IMR-90 (cell line): ENCODE measurements around the gene LRTM1. TPM values are rescaled to one million over a fixed set of nuclear protein-coding genes. Genes with fewer than 3 reads are reported as not detected.
A peak's percentile ranks its signal among the peaks of the same experiment; 100 is the strongest.

Source experiments
- ATAC-seq: fragments of 200-7000 bp; cut with Tn5 transposase; 2 replicates; pipeline ENCODE4 v1.9.1; 2020; ENCODE audit warnings: low read depth, mild to moderate bottlenecking, moderate library complexity
- BruUV-seq: library from RNA; stranded (reverse); fragments of 400-500 nt; replicated peaks from 2 replicates; lab custom pipeline; 2021; lab: Mats Ljungman, UMichigan
- CTCF ChIA-PET: fragments of 300-600 bp; formaldehyde crosslinking; extraction: SDS; loops from one replicate; lab custom pipeline; 2021; ENCODE audit warnings: antibody characterized with exemption; lab: Yijun Ruan, JAX
- POLR2A ChIA-PET: fragments of 300-600 bp; sonication (Branson Sonifier 250); formaldehyde crosslinking; loops from one replicate; lab custom pipeline; 2022; ENCODE audit warnings: antibody characterized with exemption; ENCODE audit not compliant: unreplicated experiment; lab: Charles Lee
- DNase-seq: peaks from one replicate; pipeline ENCODE4 v3.0.0; 2013
- H2AFZ ChIP-seq: replicated peaks from 2 replicates; pipeline ENCODE3; 2013; ENCODE audit warnings: low read length, mild to moderate bottlenecking; ENCODE audit not compliant: poor library complexity
- H2AK5ac ChIP-seq: 2 replicates; pipeline ENCODE4 v1.6.1; 2013; ENCODE audit warnings: low read depth, low read length, inconsistent platforms
- H2AK9ac ChIP-seq: replicated peaks from 2 replicates; pipeline ENCODE3; 2013; ENCODE audit warnings: mild to moderate bottlenecking, low read depth, low read length, moderate library complexity; ENCODE audit not compliant: poor library complexity
- H2BK120ac ChIP-seq: 2 replicates; pipeline ENCODE4 v1.6.1; 2013; ENCODE audit warnings: low read depth, low read length, inconsistent platforms
- H2BK15ac ChIP-seq: 3 replicates; pipeline ENCODE4 v1.6.1; 2013; ENCODE audit warnings: low read depth, low read length, inconsistent platforms
- H2BK20ac ChIP-seq: 2 replicates; pipeline ENCODE4 v1.6.1; 2013; ENCODE audit warnings: low read depth, mild to moderate bottlenecking, inconsistent platforms, low read length, moderate library complexity
- H2BK5ac ChIP-seq: 2 replicates; pipeline ENCODE4 v1.6.1; 2013; ENCODE audit warnings: mild to moderate bottlenecking, low read depth, low read length, inconsistent platforms; ENCODE audit not compliant: poor library complexity, severe bottlenecking
- H3K14ac ChIP-seq: replicated peaks from 2 replicates; pipeline ENCODE4 v1.6.1; 2013; ENCODE audit warnings: low read depth, low read length, inconsistent platforms
- H3K18ac ChIP-seq: 2 replicates; pipeline ENCODE4 v1.6.1; 2013; ENCODE audit warnings: low read depth, low read length, control low read depth
- H3K23ac ChIP-seq: 2 replicates; pipeline ENCODE4 v1.6.1; 2013; ENCODE audit warnings: low read depth, low read length, inconsistent platforms
- H3K27ac ChIP-seq: 2 replicates; pipeline ENCODE4 v1.5.1; 2013; ENCODE audit warnings: mild to moderate bottlenecking, control low read depth, low read length; ENCODE audit not compliant: insufficient read depth
- H3K27me3 ChIP-seq: 2 replicates; pipeline ENCODE4 v1.6.1; 2013; ENCODE audit warnings: low read length; ENCODE audit not compliant: control insufficient read depth, insufficient read depth
- H3K36me3 ChIP-seq: 2 replicates; pipeline ENCODE4 v1.6.1; 2013; ENCODE audit warnings: low read length, mixed read lengths; ENCODE audit not compliant: control insufficient read depth, insufficient read depth
- H3K4ac ChIP-seq: 2 replicates; pipeline ENCODE4 v1.6.1; 2013; ENCODE audit warnings: low read depth, low read length, inconsistent platforms
- H3K4me1 ChIP-seq: 2 replicates; pipeline ENCODE4 v1.6.1; 2013; ENCODE audit warnings: low read length, mixed read lengths; ENCODE audit not compliant: control insufficient read depth, insufficient read depth
- H3K4me2 ChIP-seq: 2 replicates; pipeline ENCODE4 v1.6.1; 2013; ENCODE audit warnings: low read depth, mild to moderate bottlenecking, control low read depth, low read length, moderate library complexity
- H3K4me3 ChIP-seq: 2 replicates; pipeline ENCODE4 v1.5.1; 2013; ENCODE audit warnings: low read depth, mild to moderate bottlenecking, control low read depth, low read length, moderate library complexity; ENCODE audit not compliant: insufficient read depth
- H3K56ac ChIP-seq: 2 replicates; pipeline ENCODE4 v1.6.1; 2013; ENCODE audit warnings: low read length, inconsistent platforms; ENCODE audit not compliant: insufficient read depth; ENCODE audit errors: extremely low read depth
- H3K79me1 ChIP-seq, 2 experiments: 2 replicates each; pipeline ENCODE4 v1.6.1; 2013; ENCODE audit warnings: low read length in 2 of 2, inconsistent platforms in 1 of 2, low read depth in 1 of 2
- H3K9ac ChIP-seq: 2 replicates; pipeline ENCODE4 v1.6.1; 2013; ENCODE audit warnings: low read depth, low read length, control low read depth
- H3K9me1 ChIP-seq: 2 replicates; pipeline ENCODE4 v1.6.1; 2013; ENCODE audit warnings: low read length, inconsistent platforms; ENCODE audit not compliant: insufficient read depth
- H3K9me3 ChIP-seq: 2 replicates; pipeline ENCODE4 v1.6.1; 2013; ENCODE audit warnings: low read length; ENCODE audit not compliant: control insufficient read depth, insufficient read depth
- H4K20me1 ChIP-seq: 2 replicates; pipeline ENCODE4 v1.6.1; 2013; ENCODE audit warnings: low read length, inconsistent platforms; ENCODE audit not compliant: insufficient read depth
- H4K5ac ChIP-seq: 2 replicates; pipeline ENCODE4 v1.6.1; 2013; ENCODE audit warnings: mild to moderate bottlenecking, low read depth, low read length, control low read depth
- H4K8ac ChIP-seq, 2 experiments: 2 replicates each; pipeline ENCODE4 v1.6.1; 2013; ENCODE audit warnings: low read depth in 2 of 2, low read length in 2 of 2, control low read depth in 1 of 2, inconsistent platforms in 1 of 2
- H4K91ac ChIP-seq: 2 replicates; pipeline ENCODE4 v1.6.1; 2013; ENCODE audit warnings: low read depth, low read length, inconsistent platforms; ENCODE audit not compliant: insufficient read depth
- BHLHE40 ChIP-seq: fragments of 150-350 bp; IDR thresholded peaks from 2 replicates; pipeline ENCODE4 v1.6.1; 2016; ENCODE audit warnings: mild to moderate bottlenecking, low read depth, low read length
- CEBPB ChIP-seq: IDR thresholded peaks from 2 replicates; pipeline ENCODE4 v1.6.1; 2012; ENCODE audit warnings: low read depth, low read length, improper control_type of control experiment
- CHD1 ChIP-seq: IDR thresholded peaks from 2 replicates; pipeline ENCODE4 v1.6.1; 2012; ENCODE audit warnings: low read depth, low read length, improper control_type of control experiment
- FOS ChIP-seq: fragments of 150-350 bp; IDR thresholded peaks from 2 replicates; pipeline ENCODE4 v1.6.1; 2016; ENCODE audit warnings: low read depth, low read length
- MAFK ChIP-seq: IDR thresholded peaks from 2 replicates; pipeline ENCODE4 v1.6.1; 2012; ENCODE audit warnings: low read depth, low read length, improper control_type of control experiment
- MAZ ChIP-seq: IDR thresholded peaks from 2 replicates; pipeline ENCODE4 v1.6.1; 2012; ENCODE audit warnings: low read depth, mild to moderate bottlenecking, low read length, improper control_type of control experiment, moderate library complexity, borderline replicate concordance
- MXI1 ChIP-seq: IDR thresholded peaks from 2 replicates; pipeline ENCODE4 v1.6.1; 2012; ENCODE audit warnings: low read depth, mild to moderate bottlenecking, low read length, moderate library complexity, borderline replicate concordance
- NFE2L2 ChIP-seq: fragments of 150-350 bp; IDR thresholded peaks from 2 replicates; pipeline ENCODE4 v1.6.1; 2016; ENCODE audit warnings: low read depth, mild to moderate bottlenecking, low read length
- POLR2A ChIP-seq: IDR thresholded peaks from 2 replicates; pipeline ENCODE4 v1.6.1; 2012; ENCODE audit warnings: mild to moderate bottlenecking, low read depth, low read length
- RAD21 ChIP-seq: IDR thresholded peaks from 2 replicates; pipeline ENCODE4 v1.6.1; 2012; ENCODE audit warnings: low read length, improper control_type of control experiment
- RCOR1 ChIP-seq: IDR thresholded peaks from 2 replicates; pipeline ENCODE4 v1.6.1; 2012; ENCODE audit warnings: mild to moderate bottlenecking, low read length, improper control_type of control experiment; ENCODE audit not compliant: insufficient replicate concordance
- RFX5 ChIP-seq: IDR thresholded peaks from 2 replicates; pipeline ENCODE4 v1.8.0; 2012; ENCODE audit warnings: low read depth, mild to moderate bottlenecking, low read length, moderate library complexity
- SMC3 ChIP-seq: fragments of 150-350 bp; IDR thresholded peaks from 2 replicates; pipeline ENCODE4 v1.6.1; 2016; ENCODE audit warnings: low read depth, mild to moderate bottlenecking, antibody characterized with exemption, low read length, moderate library complexity
- USF2 ChIP-seq: fragments of 150-350 bp; IDR thresholded peaks from 2 replicates; pipeline ENCODE4 v1.6.1; 2017; ENCODE audit warnings: mild to moderate bottlenecking, antibody characterized with exemption, low read length, low read depth
- WGBS, 2 experiments: methylation state at CpG; one replicate each; pipeline versions ENCODE4 v1.1.5 to v1.1.7; 2013; ENCODE audit warnings: missing lambda C conversion rate in 2 of 2; ENCODE audit not compliant: insufficient read length in 1 of 2; ENCODE audit errors: extremely low coverage in 2 of 2; 5-methylcytosine and 5-hydroxymethylcytosine counted together
- dilution Hi-C: fragments of 300-500 bp; cut with HindIII; formaldehyde crosslinking; loops from one replicate; pipeline ENCODE4 v1.14.3; 2018; ENCODE audit warnings: low sequenced_read_pairs; ENCODE audit not compliant: unreplicated experiment
- in situ Hi-C: fragments of 300-500 bp; cut with MboI; formaldehyde crosslinking; loops from 3 replicates; pipeline ENCODE4 v1.14.3; 2019; ENCODE audit warnings: low sequenced_read_pairs, inconsistent platforms, mixed read lengths
- intact Hi-C: fragments of 100-400 bp; cut with micrococcal nuclease; formaldehyde crosslinking; loops from 2 replicates; pipeline ENCODE4 v1.10.0; 2022
- polyA plus RNA-seq, 3 experiments: library from polyadenylated mRNA; depleted of rRNA; stranded (reverse); fragments of >200 nt; gene quantifications; 2 replicates each; pipeline ENCODE4 v1.2.3, GENCODE V29; 2012; ENCODE audit warnings: low replicate concordance in 1 of 3
- total RNA-seq: library from RNA; depleted of rRNA; stranded (reverse); fragments of >200 nt; gene quantifications from 2 replicates; pipeline ENCODE4 v1.2.3, GENCODE V29; 2012
- TF ChIP-seq, protein P1 (sequence below): conservative IDR thresholded peaks from 2 replicates; pipeline ENCODE4 v1.5.1; 2012; ENCODE audit warnings: mild to moderate bottlenecking, low read depth, low read length, improper control_type of control experiment
- TF ChIP-seq, protein P2 (sequence below): fragments of 150-350 bp; IDR thresholded peaks from 2 replicates; pipeline ENCODE4 v1.6.1; 2016; ENCODE audit warnings: low read depth, mild to moderate bottlenecking, low read length, moderate library complexity, borderline replicate concordance

The LRTM1 gene
- total and polyA plus RNA-seq, 2 of the 4 experiments (the other 2 are of a cell fraction): not detected

GRCh38 chr3:54954521-54954920 is 26.7 kb upstream of the LRTM1 start:
- H2BK120ac ChIP-seq: peak overlapping the region; percentile 98
- peak overlapping the region; percentile 81 for H3K27ac ChIP-seq
- WGBS, 2 experiments: no CpG with 5 or more reads among the region's 5 CpGs
- H3K79me1 ChIP-seq: peaks cover 5 to 25% of the 10 kb centered on the region in 2 experiments; a peak in 3 of 4 replicates
- peak overlapping the region; percentile 32; the same call in 1 of the 2 replicates for H3K4me2 ChIP-seq
- H2AK9ac ChIP-seq: peak overlapping the region; percentile 87
- H3K36me3 ChIP-seq: no peaks in the 10 kb centered on the region
- peak overlapping the region; percentile 79 for H4K8ac ChIP-seq
- peaks cover 19% of the 10 kb centered on the region for H3K4me1 ChIP-seq
- H3K9me1 ChIP-seq: peaks cover 28% of the 10 kb centered on the region
- peak overlapping the region; percentile 98 for H4K91ac ChIP-seq
- H2AK5ac ChIP-seq: peak overlapping the region; percentile 98
- H3K9ac ChIP-seq: peak overlapping the region; percentile 64
- H3K4me3 ChIP-seq: no peak overlapping the region
- intact Hi-C loops: loop anchor here (2.0 to 5.0 kb wide), 6 partner anchors 44 to 943 kb away; no protein-coding TSS in a partner anchor
- BruUV-seq: no TSS peak
- peak overlapping the region; percentile 96 for H2BK20ac ChIP-seq
- ATAC-seq (no peak), DNase-seq (no peak)
- H3K4ac ChIP-seq: peak overlapping the region; percentile 97
- no peak for TF ChIP-seq FOS
- TF ChIP-seq SMC3: no peak
- TF ChIP-seq, protein P1, sequence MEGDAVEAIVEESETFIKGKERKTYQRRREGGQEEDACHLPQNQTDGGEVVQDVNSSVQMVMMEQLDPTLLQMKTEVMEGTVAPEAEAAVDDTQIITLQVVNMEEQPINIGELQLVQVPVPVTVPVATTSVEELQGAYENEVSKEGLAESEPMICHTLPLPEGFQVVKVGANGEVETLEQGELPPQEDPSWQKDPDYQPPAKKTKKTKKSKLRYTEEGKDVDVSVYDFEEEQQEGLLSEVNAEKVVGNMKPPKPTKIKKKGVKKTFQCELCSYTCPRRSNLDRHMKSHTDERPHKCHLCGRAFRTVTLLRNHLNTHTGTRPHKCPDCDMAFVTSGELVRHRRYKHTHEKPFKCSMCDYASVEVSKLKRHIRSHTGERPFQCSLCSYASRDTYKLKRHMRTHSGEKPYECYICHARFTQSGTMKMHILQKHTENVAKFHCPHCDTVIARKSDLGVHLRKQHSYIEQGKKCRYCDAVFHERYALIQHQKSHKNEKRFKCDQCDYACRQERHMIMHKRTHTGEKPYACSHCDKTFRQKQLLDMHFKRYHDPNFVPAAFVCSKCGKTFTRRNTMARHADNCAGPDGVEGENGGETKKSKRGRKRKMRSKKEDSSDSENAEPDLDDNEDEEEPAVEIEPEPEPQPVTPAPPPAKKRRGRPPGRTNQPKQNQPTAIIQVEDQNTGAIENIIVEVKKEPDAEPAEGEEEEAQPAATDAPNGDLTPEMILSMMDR: no peak
- TF ChIP-seq CEBPB: no peak
- TF ChIP-seq BHLHE40: no peak
- TF ChIP-seq USF2: no peak
- TF ChIP-seq NFE2L2: no peak
- TF ChIP-seq RFX5: no peak
- TF ChIP-seq MAFK: no peak
- no peak for TF ChIP-seq RCOR1
- no peak for TF ChIP-seq CHD1
- TF ChIP-seq POLR2A: no peak
- TF ChIP-seq MXI1: no peak
- TF ChIP-seq, protein P2, sequence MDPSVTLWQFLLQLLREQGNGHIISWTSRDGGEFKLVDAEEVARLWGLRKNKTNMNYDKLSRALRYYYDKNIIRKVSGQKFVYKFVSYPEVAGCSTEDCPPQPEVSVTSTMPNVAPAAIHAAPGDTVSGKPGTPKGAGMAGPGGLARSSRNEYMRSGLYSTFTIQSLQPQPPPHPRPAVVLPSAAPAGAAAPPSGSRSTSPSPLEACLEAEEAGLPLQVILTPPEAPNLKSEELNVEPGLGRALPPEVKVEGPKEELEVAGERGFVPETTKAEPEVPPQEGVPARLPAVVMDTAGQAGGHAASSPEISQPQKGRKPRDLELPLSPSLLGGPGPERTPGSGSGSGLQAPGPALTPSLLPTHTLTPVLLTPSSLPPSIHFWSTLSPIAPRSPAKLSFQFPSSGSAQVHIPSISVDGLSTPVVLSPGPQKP: no peak
- no peak for TF ChIP-seq RAD21
- no peak for TF ChIP-seq MAZ
- peak overlapping the region; percentile 72 for H2AFZ ChIP-seq
- H2BK5ac ChIP-seq: peak overlapping the region; percentile 92
- peak overlapping the region; percentile 97 for H2BK15ac ChIP-seq
- CTCF ChIA-PET: interaction anchor here (1.0 kb wide), 1 partner anchor 212 kb away, joined by 3 read pairs; no protein-coding TSS in a partner anchor
- H4K20me1 ChIP-seq: no peaks in the 10 kb centered on the region
- H4K5ac ChIP-seq: peak overlapping the region; percentile 97
- H3K23ac ChIP-seq: peak overlapping the region; percentile 93
- POLR2A ChIA-PET: no interaction called here
- H3K14ac ChIP-seq: peak overlapping the region; percentile 95
- in situ Hi-C loops: loop anchor here (5.0 kb wide), 2 partner anchors 213 to 528 kb away; no protein-coding TSS in a partner anchor
- no peaks in the 10 kb centered on the region for H3K9me3 ChIP-seq
- dilution Hi-C loops: no loop called here
- H3K56ac ChIP-seq: peak overlapping the region; percentile 93
- no peaks in the 10 kb centered on the region for H3K27me3 ChIP-seq
- H3K18ac ChIP-seq: peak overlapping the region; percentile 92
